ENCODE measurements around the gene SSTR3. TPM values are rescaled to one million over a fixed set of nuclear protein-coding genes. Genes with fewer than 3 reads are reported as not detected.

The SSTR3 gene
- total and polyA plus RNA-seq, 11 donors: 0.07 TPM; not detected in 10

GRCh38 chr22:37231406-37232139, 19.3 kb upstream of the SSTR3 start:
- peaks cover 0 to 64% (median 19%) of the 10 kb centered on the region in 9 donors for H3K27me3 ChIP-seq

DNA sequence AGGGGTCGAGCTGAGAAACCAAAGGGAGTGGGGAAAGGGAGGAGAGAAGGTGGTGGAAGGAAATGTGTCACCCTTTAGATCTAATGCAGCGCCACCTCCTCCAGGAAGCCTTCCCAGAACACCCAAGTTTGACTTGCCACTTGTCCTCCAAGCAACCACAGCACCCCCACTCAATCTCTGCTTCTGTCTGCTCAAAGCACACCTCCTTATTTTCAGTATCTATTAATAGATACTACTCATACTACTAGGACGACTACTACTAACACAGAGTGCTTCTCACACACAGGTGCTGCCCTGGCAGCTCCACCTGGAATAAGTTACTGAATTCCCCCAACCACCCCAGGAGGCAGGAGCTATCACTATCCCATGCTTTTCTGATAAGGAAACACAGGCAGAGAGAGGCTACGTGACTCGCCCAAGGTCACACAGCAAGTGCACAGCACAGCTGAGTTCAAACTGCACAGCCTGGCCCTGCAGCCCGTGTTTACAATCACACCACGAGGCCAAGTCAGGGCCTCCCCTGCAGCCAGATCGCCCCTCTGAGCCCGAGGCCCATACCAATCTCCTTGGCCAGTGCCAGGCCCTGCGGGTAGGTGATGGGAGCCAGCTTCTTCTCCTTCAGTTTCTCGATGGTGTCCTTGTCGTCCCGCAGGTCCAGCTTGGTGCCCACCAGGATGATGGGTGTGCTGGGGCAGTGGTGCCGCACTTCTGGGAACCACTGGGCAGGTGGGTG, 18.6 kb upstream of the SSTR3 start:
- peaks cover 0 to 39% (median 0%) of the 10 kb centered on the region in 9 donors for H3K36me3 ChIP-seq
- no peak for TF ChIP-seq CTCF (IDR thresholded peaks at IDR 0.05)
- TF ChIP-seq POLR2A (IDR thresholded peaks at IDR 0.05): no peak
- no peak for DNase-seq
- peaks cover 0 to 81% (median 0%) of the 10 kb centered on the region in 12 donors for H3K4me1 ChIP-seq
- no peak for ATAC-seq
- intact Hi-C loops (cut with DNase I): no loop called here
- no peaks in the 10 kb centered on the region for H3K9me3 ChIP-seq
- H3K27ac ChIP-seq: peak overlapping the region in 1 of 12 donors; percentile 91
- peaks cover 0 to 58% (median 16%) of the 10 kb centered on the region in 9 donors for H3K27me3 ChIP-seq
- H3K4me3 ChIP-seq: peak overlapping the region in 1 of 12 donors; percentile 12
- 75 to 83% (median 78%) methylated on average over 11 to 14 of the region's 14 CpGs for WGBS, 4 donors

More at GRCh38 chr22:37231406-37232139, 19.3 kb upstream of the SSTR3 start:
- Histone ChIP-seq H3K4me1 (peaks cover 0 to 88% (median 0%) of the 10 kb centered on the region in 12 donors), H3K27ac (peak overlapping the region in 1 of 12 donors; percentile 91), H3K36me3 (peaks cover 0 to 39% (median 0%) of the 10 kb centered on the region in 9 donors), H3K9me3 (no peaks in the 10 kb centered on the region), H3K4me3 (no peak overlapping the region)
- intact Hi-C loops (cut with DNase I): no loop called here
- WGBS, 4 donors: 76 to 79% (median 77%) methylated on average over 17 to 21 of the region's 21 CpGs
- no peak for ATAC-seq
- TF ChIP-seq CTCF (IDR thresholded peaks at IDR 0.05): no peak
- TF ChIP-seq POLR2A (IDR thresholded peaks at IDR 0.05): no peak
- no peak for DNase-seq

DNA sequence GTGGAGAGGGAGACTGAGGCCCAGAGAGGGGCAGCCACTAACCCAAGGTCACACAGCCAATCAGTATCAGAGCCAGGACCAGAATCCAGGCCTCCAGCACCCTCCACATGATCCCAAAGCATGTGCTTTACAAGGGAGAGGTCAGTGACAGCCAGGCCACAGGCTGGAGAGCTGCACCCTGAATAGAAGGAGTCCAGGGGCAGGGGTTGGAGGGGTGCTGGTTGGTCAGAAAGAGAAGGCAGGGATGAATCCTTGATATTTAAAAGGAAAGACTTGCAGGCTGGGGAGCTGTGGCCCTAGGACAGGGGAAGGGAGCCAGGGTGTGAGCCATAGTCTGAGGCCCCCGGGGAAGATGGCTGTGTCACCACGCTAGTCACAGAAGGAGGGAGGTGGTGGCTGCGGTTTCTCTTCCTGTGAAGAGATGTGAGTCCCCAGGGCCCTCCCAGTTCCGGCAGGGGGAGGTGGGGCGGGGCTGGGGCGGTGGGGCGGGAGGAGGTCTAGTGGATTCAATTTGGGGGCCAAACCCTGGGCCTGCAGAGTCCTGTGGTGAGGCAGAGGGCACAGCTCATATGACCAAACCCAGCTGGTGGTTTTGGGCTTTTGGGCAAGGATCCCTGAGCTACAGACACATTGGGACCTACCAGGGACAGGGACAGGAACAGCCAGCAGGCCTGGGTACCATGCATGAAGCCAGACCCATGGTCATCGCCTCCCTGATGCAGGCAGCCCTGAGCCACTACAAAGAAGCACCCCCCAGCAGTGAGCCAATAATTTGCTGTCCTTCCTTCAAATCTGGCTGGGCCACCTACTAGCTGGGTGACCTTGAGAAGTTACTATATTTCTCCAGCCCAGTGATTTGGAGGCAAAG, 17.8 kb upstream of the SSTR3 start:
- WGBS, 4 donors: 42 to 49% (median 45%) methylated on average over 6 to 8 of the region's 8 CpGs
- peaks cover 0 to 52% (median 9%) of the 10 kb centered on the region in 9 donors for H3K27me3 ChIP-seq
- intact Hi-C loops (cut with DNase I): no loop called here
- peaks cover 0 to 46% (median 0%) of the 10 kb centered on the region in 9 donors for H3K36me3 ChIP-seq
- DNase-seq: peak in 2 of 5 donors; percentile 48 to 78
- peak in 3 of 4 donors; percentile 41 to 60 (median 58) for ATAC-seq
- H3K9me3 ChIP-seq: no peaks in the 10 kb centered on the region
- peaks cover 0 to 76% (median 0%) of the 10 kb centered on the region in 12 donors for H3K4me1 ChIP-seq
- TF ChIP-seq POLR2A (IDR thresholded peaks at IDR 0.05): no peak
- TF ChIP-seq CTCF (IDR thresholded peaks at IDR 0.05): no peak
- H3K4me3 ChIP-seq: peak overlapping the region in 1 of 12 donors; percentile 27
- peak overlapping the region in 2 of 12 donors; percentile 41 to 91 for H3K27ac ChIP-seq
